GM04503 (cell line): ENCODE measurements around the gene GALNT12.

Source experiments
- DNase-seq: peaks from one replicate; pipeline ENCODE4 v3.0.0-alpha.2; 2012; ENCODE audit warnings: low read depth

The GALNT12 gene

GRCh38 chr9:98861781-98862504, 54.5 kb downstream of the GALNT12 start:
- DNase-seq: peak; percentile 97

GRCh38 chr9:98862936-98863335, 55.5 kb downstream of the GALNT12 start:
- DNase-seq: no peak

DNA sequence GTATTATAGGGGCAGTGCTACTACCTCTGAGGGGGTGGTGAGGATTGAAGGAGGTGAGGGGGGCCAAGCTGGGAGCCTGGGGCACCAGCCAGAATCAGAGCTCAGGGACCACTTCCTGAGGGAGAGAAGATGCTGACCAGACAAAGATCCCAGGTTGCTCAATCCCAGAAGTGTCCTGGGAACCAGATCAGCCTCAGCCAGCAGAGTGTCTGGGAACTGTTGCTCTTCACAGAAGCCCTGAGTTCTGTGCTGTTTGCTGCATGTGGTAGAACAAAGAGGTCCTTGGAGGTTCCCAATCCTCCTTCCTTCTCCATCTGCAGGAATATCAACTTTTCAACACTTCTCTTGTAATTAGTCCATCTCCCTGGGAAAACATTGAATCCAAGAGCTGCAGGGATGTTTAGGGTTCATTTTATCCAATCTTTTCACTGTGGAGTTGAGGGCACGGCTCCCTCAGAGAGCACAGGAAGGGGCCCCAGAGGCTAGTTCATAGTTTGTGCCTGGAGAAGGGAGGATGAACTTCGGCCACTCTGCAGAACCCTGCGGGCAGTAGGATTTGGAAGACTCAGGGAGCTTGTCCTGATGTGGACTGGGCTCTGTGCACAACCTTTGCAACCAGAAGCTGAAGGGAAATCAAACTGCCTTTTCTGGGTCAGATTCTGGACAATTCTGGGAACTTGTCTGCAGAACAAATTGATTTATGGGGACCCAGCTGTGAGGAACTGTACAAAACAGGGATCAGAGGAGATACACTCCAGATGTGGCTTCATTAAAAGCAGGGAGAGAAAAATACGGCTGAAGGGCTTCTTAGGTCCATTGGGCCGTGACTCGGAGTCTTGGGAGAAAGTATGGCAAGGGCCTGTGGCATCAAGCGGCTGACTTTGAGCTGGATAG, 57.1 kb downstream of the GALNT12 start:
- DNase-seq: no peak

DNA sequence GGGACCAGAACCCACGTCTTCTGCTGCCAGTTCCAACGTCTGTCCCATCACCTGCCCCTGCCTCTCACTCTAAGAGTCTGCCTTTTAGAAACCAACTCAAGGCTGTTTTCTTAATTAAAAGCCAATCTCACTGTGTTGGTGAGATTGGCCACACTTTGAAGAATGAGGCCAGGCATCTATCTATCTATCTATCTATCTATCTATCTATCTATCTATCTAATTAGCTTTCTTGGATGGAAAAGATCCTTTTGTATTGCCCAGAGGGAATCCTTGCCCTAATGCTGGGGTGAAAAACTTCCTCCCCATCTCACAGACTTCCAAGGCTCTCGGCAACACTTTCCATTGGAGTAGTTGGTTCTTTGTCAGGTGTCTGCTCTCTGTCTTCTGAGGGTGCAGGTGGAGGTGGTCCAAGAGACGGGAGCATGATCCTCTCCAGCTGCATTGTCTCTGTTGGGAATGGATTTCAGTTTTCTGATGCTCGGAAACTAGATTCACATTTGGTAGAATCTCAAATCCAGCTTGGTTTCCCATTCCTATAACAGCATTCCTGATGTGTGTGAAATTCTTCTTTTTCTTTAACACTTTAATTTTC, 57.9 kb downstream of the GALNT12 start:
- no peak for DNase-seq

DNA sequence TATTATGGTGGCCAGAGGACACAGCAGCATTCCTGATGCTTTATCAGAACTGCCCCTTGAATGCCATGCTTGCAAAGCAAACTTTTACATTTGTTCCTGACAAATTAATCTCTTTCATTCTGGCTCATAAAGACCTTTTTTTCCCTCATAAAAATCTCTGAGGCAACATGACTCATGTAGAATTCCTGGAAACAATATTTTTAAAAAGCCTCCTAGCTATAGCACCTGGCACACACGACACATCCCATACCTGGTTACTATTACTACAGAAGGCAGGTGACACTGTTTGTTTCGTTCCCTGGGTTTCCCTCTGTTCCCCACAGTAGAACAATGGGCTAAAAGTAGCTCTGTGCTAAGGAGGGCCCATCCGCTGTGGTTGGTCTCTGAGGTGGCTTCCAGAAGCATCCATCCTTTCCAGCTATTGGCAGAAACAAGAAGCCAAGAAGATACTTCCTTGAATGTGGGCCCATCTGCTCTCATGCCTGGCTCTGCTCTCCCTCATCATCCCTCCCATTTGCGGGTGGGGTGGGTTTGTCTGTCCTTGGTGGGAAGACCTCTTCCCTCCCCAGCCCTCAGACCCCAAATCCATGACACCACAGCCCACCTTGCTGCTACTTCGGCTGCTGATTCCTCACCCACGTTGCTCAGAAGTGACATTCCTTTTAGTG, 59.1 kb downstream of the GALNT12 start:
- DNase-seq: no peak

GRCh38 chr9:98867103-98867428, 59.6 kb downstream of the GALNT12 start:
- DNase-seq: no peak

DNA sequence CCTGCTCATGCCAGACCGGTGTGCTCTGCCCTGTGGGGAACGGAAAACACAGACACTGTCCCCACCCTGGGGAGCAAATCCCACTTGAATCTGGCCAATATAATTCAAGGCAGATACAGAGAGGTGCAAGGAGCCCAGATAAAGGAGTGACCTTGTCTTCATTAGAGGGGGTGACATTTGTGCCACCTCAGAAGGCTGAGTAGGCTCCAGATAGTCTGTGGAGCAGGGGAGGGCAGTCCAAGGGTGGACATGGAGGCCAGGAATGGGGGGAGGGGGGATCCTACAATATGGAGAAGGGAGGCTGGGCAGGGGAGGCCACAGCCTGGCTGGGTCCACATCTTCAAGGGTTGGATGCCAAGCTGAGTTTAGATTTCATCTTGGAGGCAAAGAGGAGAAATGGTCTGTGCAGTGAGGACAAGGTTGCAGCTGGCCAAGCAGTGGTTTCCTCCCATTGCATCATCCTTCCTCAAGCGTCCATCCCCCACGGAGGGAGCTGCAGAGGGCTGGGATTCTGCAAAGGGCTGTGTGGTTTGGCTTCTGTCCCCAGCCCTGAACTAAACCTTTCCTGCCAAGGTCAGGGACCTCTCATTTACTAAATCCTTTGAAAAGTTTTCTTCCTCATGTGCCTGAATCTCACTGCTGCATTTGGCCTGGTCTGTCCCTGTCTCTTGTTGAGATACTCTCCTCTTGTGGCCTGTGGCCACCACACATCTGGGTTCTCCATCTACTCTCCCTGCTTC, 60.1 kb downstream of the GALNT12 start:
- peak; percentile 89 for DNase-seq

- no peak for DNase-seq
These were observed 61.7 kb downstream of the GALNT12 start for GRCh38 chr9:98869078-98869745.

DNA sequence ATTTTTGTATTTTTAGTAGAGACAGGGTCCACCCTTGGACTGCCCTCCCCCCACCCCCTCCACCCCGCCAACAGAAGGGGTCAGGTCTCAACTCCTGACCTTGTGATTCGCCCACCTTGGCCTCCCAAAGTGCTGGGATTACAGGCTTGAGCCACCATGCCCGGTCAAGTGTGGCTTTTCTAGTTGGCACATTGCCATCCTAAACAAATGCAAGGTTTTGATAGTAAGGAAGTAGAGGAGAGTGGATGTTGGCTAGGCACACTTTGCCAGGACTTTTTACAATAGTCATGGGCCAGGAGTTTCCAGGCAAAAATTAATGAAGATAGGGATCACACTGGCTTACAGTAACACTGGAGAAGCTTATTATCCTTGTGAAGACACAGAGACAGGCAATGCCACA, 62.4 kb downstream of the GALNT12 start:
- no peak for DNase-seq

- DNase-seq: no peak
These were observed 63.5 kb downstream of the GALNT12 start for GRCh38 chr9:98870782-98871557.

- DNase-seq: no peak
These were observed 64.1 kb downstream of the GALNT12 start for GRCh38 chr9:98871558-98872065.

DNA sequence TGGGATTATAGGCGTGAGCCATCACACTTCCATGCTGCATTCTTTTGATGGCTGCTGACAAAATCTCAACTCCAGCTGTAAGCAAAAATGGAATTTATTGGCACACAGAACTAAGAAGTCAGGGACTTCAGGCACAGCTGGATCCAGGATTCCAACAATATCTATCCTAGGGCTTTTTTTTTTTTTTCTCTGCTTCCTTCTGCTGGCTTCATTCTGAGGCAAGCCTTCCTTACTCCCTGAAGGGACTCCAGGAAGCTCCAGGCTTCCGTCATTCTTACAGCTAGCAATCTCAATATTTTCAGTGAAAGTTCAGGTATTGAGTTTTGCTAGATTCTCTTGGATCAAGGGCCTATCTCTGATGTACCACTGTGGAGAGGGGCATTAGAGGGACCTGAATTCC, 66.1 kb downstream of the GALNT12 start:
- DNase-seq: no peak

DNA sequence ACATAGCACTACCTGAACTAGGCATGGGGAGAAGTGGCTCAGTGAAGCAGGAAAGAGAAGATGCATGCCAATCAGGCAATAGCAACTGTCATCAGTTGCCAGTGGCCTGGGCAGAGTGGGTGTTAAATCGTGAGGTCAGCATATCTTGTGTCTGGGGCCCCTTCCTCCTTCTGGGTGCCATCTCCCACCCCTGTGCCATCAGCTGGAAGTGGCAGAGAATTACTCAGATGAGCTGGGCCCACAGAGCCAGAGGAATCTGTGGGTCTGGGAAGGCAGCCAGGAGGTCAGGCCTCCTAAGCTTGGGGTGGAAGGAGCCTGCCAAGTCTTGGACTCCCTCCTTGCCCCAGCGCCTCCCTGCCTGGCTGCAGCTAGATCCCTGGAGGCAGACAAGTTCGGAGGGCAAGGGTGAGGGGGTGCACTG, 66.5 kb downstream of the GALNT12 start:
- no peak for DNase-seq

- no peak for DNase-seq
These were observed 67.3 kb downstream of the GALNT12 start for GRCh38 chr9:98874721-98875255.

- DNase-seq: no peak
These were observed 68.1 kb downstream of the GALNT12 start for GRCh38 chr9:98875536-98875935.

- DNase-seq: no peak
These were observed 69.8 kb downstream of the GALNT12 start for GRCh38 chr9:98877311-98877710.

DNA sequence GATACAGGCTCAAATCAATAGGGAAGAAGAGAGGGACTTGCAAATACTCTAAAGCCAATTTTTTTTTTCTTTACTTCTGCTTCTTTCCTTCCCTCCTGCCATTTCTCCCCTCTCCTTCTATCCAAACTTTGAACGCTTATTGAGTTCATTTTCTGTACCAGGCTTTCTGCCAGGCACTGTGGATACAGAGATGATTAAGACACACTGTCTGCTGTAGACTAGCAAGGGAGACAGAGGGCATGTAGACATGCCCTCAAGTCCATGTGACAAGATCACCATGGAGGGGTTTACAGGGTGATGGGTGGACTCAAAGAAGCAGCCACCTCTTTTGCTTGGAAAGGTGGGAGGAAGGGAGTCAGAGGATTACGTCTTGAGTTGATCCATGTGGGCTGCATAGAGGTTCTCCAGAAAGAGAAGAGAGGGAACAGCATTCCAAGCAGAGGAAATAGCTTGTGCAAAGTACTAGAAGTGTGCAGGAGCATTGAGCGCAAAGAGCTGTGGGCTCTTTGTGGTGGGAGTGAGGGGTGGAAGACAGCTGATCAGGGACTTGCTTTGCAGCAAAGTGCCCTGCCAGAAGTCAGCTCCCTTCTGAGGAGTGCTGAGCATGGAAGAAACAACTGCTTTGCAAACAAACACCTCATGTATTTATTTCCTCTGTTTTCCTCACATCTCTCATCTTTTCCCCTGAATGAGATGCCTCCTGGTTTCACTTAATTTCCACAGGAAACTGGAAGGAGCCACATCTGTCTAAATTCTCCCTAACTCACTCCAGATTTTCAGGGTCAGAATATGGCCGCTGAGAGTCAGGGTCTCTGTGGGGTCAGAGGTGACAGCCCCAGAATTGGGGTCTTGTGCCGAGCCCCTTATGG, 71.9 kb downstream of the GALNT12 start:
- DNase-seq: no peak

DNA sequence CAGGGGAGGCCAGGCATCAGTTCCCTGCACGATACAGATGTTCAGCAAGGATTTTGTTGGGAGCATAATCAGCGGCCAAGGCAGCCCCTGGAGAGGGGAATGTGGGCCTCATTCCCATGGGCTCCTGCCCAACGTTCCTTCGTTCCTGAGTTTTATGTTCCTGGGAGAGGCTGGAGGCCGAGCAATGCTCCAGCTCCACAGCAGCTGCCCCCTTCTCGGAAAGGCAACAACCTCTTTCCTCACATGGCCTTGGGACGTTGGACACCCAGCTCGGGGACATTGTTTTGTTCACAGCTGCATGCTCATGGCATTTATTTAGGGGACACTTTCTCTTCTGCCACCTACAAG, 72.5 kb downstream of the GALNT12 start:
- no peak for DNase-seq
